ENCODE measurements around the gene NRG2.

DNA sequence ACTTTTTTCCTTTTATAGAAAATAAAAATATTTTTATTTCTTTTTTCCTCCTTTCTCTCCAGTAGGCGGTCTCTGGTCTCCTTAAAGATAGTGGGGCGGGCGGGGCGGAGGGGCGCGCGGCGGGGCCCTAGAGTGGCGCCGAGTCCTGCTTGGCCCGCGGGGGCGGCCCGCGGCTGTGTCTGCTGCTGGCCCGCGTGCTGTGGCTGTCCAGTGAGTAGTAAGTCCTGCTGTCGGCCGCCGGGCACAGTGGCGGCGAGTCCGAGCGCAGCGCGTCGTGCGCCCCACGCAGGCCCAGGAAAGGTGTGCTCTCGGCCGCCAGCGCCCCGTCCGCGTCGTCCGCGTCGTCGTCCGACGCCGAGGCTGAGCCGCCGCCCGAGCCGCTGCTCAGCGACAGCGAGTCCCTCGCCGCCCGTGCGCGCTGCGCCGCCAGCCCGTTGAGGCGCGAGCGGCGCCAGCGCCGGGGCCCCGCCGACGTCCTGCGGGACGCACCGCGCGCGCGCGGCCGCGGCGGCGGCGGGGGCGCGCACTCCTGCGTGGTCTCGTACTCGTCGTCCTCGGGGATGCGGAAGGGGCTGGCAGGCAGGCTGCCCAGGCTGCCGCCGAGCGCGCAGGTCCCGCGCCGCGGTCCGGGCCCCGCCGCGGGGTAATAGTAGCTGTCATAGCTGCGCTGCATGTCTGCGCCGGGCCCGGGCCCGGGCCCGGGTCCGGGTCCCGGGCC is 195.2 kb downstream of the NRG2 start:
- TF ChIP-seq EZH2 (IDR thresholded peaks at IDR 0.05; ENCODE audit: insufficient read depth, poor library complexity, severe bottlenecking) (no peak), EZH2phosphoT487 (IDR thresholded peaks at IDR 0.05; ENCODE audit: insufficient read depth, low read depth) (no peak)
